RWPE2 (cell line): ENCODE measurements around the gene ROPN1L.

Source experiments
- ATAC-seq: fragments of 200-7000 bp; cut with Tn5 transposase; 3 replicates; pipeline ENCODE4 v1.9.1; 2021; ENCODE audit warnings: low read depth
- DNase-seq: peaks from one replicate; pipeline ENCODE4 v3.0.0-alpha.2; 2020; ENCODE audit warnings: low spot score
- H3K27ac ChIP-seq: fragments of 450-650 bp; 2 replicates; pipeline ENCODE4 v1.5.1; 2017; ENCODE audit warnings: mild to moderate bottlenecking; ENCODE audit not compliant: poor library complexity, severe bottlenecking
- H3K27me3 ChIP-seq: fragments of 250-450 bp; sonication (Bioruptor Pico); 2 replicates; pipeline ENCODE4 v1.5.1; 2021; ENCODE audit warnings: mild to moderate bottlenecking, moderate library complexity; ENCODE audit not compliant: insufficient read depth, poor library complexity, severe bottlenecking
- H3K36me3 ChIP-seq: fragments of 250-450 bp; sonication (Bioruptor Pico); 2 replicates; pipeline ENCODE4 v1.5.1; 2020; ENCODE audit warnings: low read depth, mild to moderate bottlenecking, moderate library complexity
- H3K4me1 ChIP-seq: fragments of 250-450 bp; sonication (Bioruptor Pico); 2 replicates; pipeline ENCODE4 v1.5.1; 2021; ENCODE audit warnings: mild to moderate bottlenecking, moderate library complexity; ENCODE audit not compliant: insufficient read depth, poor library complexity, severe bottlenecking
- H3K4me3 ChIP-seq: fragments of 250-450 bp; sonication (Bioruptor Pico); 2 replicates; pipeline ENCODE4 v1.5.1; 2021; ENCODE audit warnings: mild to moderate bottlenecking, moderate library complexity; ENCODE audit not compliant: severe bottlenecking
- H3K9me3 ChIP-seq: fragments of 250-450 bp; sonication (Bioruptor Pico); 2 replicates; pipeline ENCODE4 v1.5.1; 2021; ENCODE audit warnings: mild to moderate bottlenecking, moderate library complexity; ENCODE audit not compliant: severe bottlenecking
- CTCF ChIP-seq: fragments of 450-650 bp; IDR thresholded peaks from one replicate; pipeline ENCODE4 v1.5.1; 2017; ENCODE audit warnings: mild to moderate bottlenecking, moderate library complexity; ENCODE audit not compliant: poor library complexity, severe bottlenecking

Gene ROPN1L

DNA sequence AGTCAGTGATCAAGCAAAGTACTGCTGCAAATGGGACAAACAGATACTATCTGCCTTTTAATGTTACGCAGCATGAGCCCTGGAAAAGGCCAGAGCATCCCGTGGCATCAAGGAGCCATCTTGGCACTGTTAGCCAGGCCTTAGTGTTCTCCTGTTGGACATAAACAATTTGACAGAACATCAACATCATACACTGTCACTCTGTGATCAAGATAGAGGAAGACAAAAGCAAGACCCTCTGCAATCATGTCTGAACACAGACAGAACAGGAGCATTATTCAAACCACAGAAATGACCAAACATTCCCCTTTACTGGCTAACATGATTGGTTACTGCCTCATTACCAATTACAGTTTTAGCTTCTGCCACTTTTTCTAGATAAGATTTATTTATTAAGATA is 21.2 kb upstream of the ROPN1L start:
- Histone ChIP-seq H3K27ac (no peak overlapping the region), H3K36me3 (peaks cover 97% of the 10 kb centered on the region), H3K4me3 (no peak overlapping the region), H3K4me1 (no peaks in the 10 kb centered on the region), H3K9me3 (no peaks in the 10 kb centered on the region), H3K27me3 (no peaks in the 10 kb centered on the region)
- ATAC-seq (no peak), DNase-seq (no peak)
- TF ChIP-seq CTCF = no peak

- no peaks in the 10 kb centered on the region for H3K27me3 ChIP-seq
- no peaks in the 10 kb centered on the region for H3K9me3 ChIP-seq
- no peak overlapping the region for H3K4me3 ChIP-seq
- H3K27ac ChIP-seq = no peak overlapping the region
- no peaks in the 10 kb centered on the region for H3K4me1 ChIP-seq
- DNase-seq (no peak), ATAC-seq (no peak)
- H3K36me3 ChIP-seq = peaks cover 97% of the 10 kb centered on the region
- no peak for TF ChIP-seq CTCF
Measured at GRCh38 chr5:10420932-10421331, 20.7 kb upstream of the ROPN1L start.

DNA sequence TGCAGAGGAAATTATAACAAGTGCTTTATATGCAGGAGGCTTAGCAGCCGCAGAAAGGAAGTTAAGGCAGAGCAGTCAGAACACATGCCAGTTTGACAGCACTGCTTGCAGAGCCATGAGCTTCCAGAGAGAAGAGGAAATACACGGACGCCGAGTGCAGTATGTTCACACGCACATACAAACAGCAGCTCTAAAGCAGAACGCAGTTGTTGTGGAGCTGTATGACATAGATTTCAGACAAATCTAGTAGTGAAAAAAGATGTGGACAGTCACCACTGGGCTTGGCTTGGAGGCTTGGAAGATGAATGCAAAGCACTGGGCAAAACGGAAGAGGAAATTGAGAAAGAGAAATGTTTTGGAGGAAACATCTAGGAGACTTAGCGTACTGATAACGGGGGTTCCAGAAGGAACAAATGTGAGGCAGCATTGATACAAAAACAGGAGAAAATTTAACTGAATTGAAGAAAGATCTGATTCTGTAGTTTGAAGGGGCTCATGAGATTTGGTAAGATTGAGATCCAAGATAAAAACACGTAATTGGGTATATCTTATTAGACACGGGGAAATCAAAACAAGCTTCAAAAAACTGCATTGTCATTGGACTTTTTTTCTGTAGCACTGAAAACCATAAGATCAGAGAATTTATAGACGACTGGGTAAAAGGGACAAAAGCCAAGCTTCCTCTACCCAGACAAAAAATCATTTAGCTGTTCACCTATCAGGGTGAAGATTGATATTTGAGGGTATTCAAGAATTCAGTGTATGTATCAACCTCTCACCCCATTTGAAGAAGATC is 19.6 kb upstream of the ROPN1L start:
- Histone ChIP-seq H3K9me3 (no peaks in the 10 kb centered on the region), H3K36me3 (peaks cover 97% of the 10 kb centered on the region), H3K27ac (no peak overlapping the region), H3K4me3 (no peak overlapping the region), H3K4me1 (no peaks in the 10 kb centered on the region), H3K27me3 (no peaks in the 10 kb centered on the region)
- DNase-seq (no peak), ATAC-seq (no peak)
- no peak for TF ChIP-seq CTCF

DNA sequence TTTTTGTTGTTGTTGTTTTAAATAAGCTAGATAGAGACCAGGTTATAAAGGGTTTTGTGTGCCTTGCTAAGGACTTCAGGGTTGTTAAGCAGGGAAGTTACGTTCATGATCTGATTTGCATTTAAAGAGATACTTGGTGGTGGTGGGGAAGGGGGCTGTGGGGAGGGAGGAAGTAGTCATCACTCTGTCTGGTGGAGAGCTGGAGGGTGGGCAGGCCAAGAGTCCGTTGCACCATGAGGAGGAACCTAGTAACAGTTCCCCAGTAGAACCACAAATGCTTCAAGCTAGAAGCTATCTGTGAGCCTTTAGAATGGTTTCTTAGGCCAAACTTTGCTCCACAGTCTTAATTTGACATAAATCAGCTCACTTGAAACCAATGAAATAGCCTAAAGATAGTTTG is 18.7 kb upstream of the ROPN1L start:
- no peak overlapping the region for H3K4me3 ChIP-seq
- H3K27ac ChIP-seq = no peak overlapping the region
- ATAC-seq (no peak), DNase-seq (no peak)
- TF ChIP-seq CTCF = no peak
- H3K9me3 ChIP-seq = no peaks in the 10 kb centered on the region
- no peaks in the 10 kb centered on the region for H3K4me1 ChIP-seq
- peaks cover 96% of the 10 kb centered on the region for H3K36me3 ChIP-seq
- H3K27me3 ChIP-seq = no peaks in the 10 kb centered on the region

GRCh38 chr5:10424124-10424731 is 17.5 kb upstream of the ROPN1L start:
- Histone ChIP-seq H3K9me3 (no peaks in the 10 kb centered on the region), H3K36me3 (peaks cover 93% of the 10 kb centered on the region), H3K27ac (no peak overlapping the region), H3K4me1 (no peaks in the 10 kb centered on the region), H3K27me3 (no peaks in the 10 kb centered on the region), H3K4me3 (no peak overlapping the region)
- TF ChIP-seq CTCF = peak; percentile 85
- DNase-seq (no peak), ATAC-seq (peak; percentile 70)
